ENCODE results near the gene SPANXB1.
"Not testable (repeated sequence)": the region's sequence is repeated elsewhere in the genome, so short reads cannot be mapped to it uniquely, and the experiment has no call there.

Gene SPANXB1

DNA sequence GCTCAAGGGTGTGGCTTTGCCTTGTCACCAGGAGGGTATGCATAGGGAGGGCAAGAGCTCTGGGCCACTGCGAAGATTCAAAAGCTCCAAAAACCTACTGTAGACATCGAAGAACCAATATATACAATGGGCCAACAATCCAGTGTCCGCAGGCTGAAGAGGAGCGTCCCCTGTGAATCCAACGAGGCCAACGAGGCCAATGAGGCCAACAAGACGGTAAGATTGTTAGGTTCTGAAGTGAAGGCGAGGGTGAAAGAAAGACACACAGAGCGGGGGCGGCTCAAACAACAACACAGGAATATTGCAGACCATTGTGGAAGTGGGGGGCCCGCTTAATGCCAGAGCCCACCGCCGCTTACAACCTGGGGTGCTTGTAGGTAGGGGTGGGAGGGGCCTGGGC lies at the start of gene SPANXB1:
TSS of gene SPANXB1 (plus strand) at position 27 of the 400 bp plus-strand sequence. CDS start at position 127, 100 bp downstream.
- in situ Hi-C loops (cut with HindIII; ENCODE audit: low sequenced_read_pairs): not testable (repeated sequence)

- in situ Hi-C loops (cut with HindIII; ENCODE audit: low sequenced_read_pairs): no loop called here
Measured at GRCh38 chrX:140967036-140967435, 35.4 kb upstream of the SPANXB1 start.

DNA sequence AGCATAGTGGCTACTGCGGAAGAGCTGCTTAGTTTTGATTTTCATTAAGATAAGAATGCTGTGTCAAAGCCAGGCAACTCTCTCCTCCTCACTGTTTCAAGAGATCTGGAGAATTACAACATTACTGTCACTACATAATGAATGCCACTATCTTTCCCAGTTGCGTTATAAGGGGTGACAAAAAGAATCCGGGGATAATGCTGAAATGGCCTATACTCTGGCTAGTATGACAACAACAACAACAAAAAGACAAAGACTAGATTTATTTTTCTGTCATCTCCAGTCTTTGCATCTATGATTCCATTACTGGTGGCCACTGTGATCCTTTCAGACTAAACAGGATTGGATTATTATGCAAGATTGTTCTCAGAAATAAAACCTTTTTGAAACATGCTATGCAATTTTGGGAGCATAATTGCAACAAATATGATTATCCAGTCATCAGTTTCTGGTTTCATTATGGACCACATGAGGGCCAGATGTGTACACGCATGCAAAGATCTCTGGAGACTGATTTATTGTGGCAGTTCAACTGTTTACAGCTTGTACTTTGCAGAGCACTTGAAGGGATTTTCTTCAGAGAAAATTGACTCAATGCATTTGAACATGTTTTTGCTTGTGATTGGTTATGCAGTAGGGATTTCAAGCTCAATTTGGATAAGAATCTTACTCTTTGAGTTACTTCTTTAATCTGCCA lies 31.1 kb upstream of the SPANXB1 start:
- in situ Hi-C loops (cut with HindIII; ENCODE audit: low sequenced_read_pairs): no loop called here

- in situ Hi-C loops (cut with HindIII; ENCODE audit: low sequenced_read_pairs): no loop called here
Measured at GRCh38 chrX:140975472-140975871, 26.9 kb upstream of the SPANXB1 start.

DNA sequence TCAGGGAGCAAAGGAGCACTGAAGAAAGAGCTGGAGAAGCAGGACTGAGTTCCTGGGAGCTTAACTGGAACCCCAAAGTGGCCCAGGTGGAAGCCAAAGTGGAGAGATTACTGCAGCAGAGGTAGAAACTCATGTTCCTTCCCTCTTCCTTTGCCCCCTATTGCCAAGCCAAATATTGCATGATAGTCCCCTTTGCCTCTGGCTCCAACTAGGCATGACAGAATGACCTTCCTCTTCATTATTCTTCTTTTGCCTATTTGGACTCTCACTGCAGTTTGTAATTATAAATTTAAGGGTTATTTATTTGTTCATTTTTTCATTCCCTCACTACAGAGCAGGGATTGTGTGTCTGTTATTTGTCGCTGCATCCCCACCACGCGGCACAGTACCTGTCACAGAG lies 22.1 kb upstream of the SPANXB1 start:
- in situ Hi-C loops (cut with HindIII; ENCODE audit: low sequenced_read_pairs): no loop called here

DNA sequence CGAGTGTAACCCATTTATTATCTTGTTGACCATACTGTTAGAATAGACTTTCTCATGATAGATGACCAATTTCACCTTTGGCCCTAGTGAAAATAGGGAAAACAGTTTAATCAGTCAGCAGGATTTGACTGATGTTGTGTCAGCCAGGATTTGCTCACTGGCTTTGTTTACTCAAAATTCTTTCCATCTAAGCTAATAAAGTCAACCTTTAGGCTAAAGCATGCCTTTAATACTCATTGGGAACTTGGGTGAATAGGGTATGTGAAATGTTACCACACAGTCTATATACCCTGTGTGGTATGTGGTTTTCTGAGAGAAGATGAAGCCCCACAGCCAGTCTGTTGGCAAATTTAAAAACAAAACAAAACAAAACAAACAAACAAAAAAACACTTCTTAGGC lies 18.7 kb upstream of the SPANXB1 start:
- in situ Hi-C loops (cut with HindIII; ENCODE audit: low sequenced_read_pairs): no loop called here

GRCh38 chrX:141005243-141005642 lies 2.8 kb downstream of the SPANXB1 start:
- in situ Hi-C loops (cut with HindIII; ENCODE audit: low sequenced_read_pairs): not testable (repeated sequence)

DNA sequence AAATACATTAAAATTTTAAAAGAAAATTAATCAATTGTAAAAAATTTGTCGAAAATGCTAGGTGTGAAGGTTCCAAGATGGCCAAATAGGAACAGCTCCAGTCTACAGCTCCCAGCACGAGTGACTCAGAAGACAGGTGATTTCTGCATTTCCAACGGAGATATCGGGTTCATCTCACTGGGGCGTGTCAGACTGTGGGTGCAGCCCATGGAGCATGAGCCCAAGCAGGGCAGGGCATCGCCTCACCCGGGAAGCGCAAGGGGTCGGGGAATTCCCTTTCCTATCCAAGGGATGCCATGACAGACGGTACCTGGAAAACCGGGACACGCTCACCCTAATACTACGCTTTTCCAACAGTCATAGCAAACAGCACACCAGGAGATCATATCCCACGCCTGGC lies 41.9 kb downstream of the SPANXB1 start:
- in situ Hi-C loops (cut with HindIII; ENCODE audit: low sequenced_read_pairs): not testable (repeated sequence)

- in situ Hi-C loops (cut with HindIII; ENCODE audit: low sequenced_read_pairs): not testable (repeated sequence)
Measured at GRCh38 chrX:141049878-141050277, 47.5 kb downstream of the SPANXB1 start.

DNA sequence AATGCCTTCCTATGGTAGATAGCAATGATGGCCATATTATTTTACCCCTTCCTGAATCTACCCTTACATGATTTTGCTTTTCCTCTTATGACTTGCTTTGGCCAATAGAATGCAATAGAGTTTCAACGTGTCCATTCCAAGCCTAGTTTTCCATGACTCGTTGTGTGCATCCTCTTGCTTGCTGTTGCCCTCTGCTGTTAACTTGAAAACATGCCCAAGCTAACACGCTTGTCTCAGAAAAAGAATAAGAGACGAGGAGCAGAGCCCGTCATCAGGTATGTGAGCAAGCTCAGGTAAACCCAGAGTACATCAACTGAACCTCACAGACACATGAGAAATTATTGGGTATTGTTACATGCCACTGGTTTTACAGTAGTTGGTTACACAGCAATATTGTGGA lies 49.7 kb downstream of the SPANXB1 start:
- in situ Hi-C loops (cut with HindIII; ENCODE audit: low sequenced_read_pairs): not testable (repeated sequence)
